Kidney tubule cell (primary cell): ENCODE data around the gene GABRP.
"Not testable (repeated sequence)": the region's sequence is repeated elsewhere in the genome, so short reads cannot be mapped to it uniquely, and the experiment has no call there.

ENCODE experiments used
- DNase-seq: peaks from one replicate; pipeline ENCODE4 v3.0.0-alpha.2; 2018; ENCODE audit warnings: low spot score

Gene GABRP

GRCh38 chr5:170795154-170795553 is 11.6 kb downstream of the GABRP start:
- no peak for DNase-seq

GRCh38 chr5:170805666-170806065 is 22.1 kb downstream of the GABRP start:
- peak; percentile 78 for DNase-seq

GRCh38 chr5:170809551-170809950 is 26.0 kb downstream of the GABRP start:
- DNase-seq = peak; percentile 39

GRCh38 chr5:170811719-170812118 is 28.2 kb downstream of the GABRP start:
- DNase-seq = no peak

GRCh38 chr5:170813231-170813630 is 29.7 kb downstream of the GABRP start:
- no peak for DNase-seq

- DNase-seq = no peak
These were observed 33.7 kb downstream of the GABRP start for GRCh38 chr5:170817195-170817594.

- no peak for DNase-seq
These were observed 34.7 kb downstream of the GABRP start for GRCh38 chr5:170818232-170818631.

- DNase-seq = no peak
These were observed 36.3 kb downstream of the GABRP start for GRCh38 chr5:170819824-170820223.

GRCh38 chr5:170821257-170821800 is 37.8 kb downstream of the GABRP start:
- DNase-seq = no peak

- DNase-seq = no peak
These were observed 42.6 kb downstream of the GABRP start for GRCh38 chr5:170826117-170826516.

GRCh38 chr5:170832241-170832640 is 48.7 kb downstream of the GABRP start:
- DNase-seq = no peak

- DNase-seq = not testable (repeated sequence)
These were observed 50.5 kb downstream of the GABRP start for GRCh38 chr5:170833981-170834380.

GRCh38 chr5:170836226-170836625 is 52.7 kb downstream of the GABRP start:
- DNase-seq = no peak

- no peak for DNase-seq
These were observed 60.3 kb downstream of the GABRP start for GRCh38 chr5:170843870-170844269.

- no peak for DNase-seq
These were observed 61.1 kb downstream of the GABRP start for GRCh38 chr5:170844651-170845050.

GRCh38 chr5:170846416-170846815 is 62.9 kb downstream of the GABRP start:
- no peak for DNase-seq

GRCh38 chr5:170846846-170847245 is 63.3 kb downstream of the GABRP start:
- DNase-seq = no peak

GRCh38 chr5:170848033-170848432 is 64.5 kb downstream of the GABRP start:
- peak; percentile 11 for DNase-seq

GRCh38 chr5:170849374-170849773 is 65.8 kb downstream of the GABRP start:
- DNase-seq = no peak

- no peak for DNase-seq
These were observed 71.0 kb downstream of the GABRP start for GRCh38 chr5:170854566-170854965.

GRCh38 chr5:170857066-170857465 is 73.5 kb downstream of the GABRP start:
- no peak for DNase-seq

- DNase-seq = no peak
These were observed 76.9 kb downstream of the GABRP start for GRCh38 chr5:170860415-170860814.

GRCh38 chr5:170860818-170861666 is 77.5 kb downstream of the GABRP start:
- no peak for DNase-seq

- DNase-seq = no peak
These were observed 78.1 kb downstream of the GABRP start for GRCh38 chr5:170861667-170861916.
